Stimulated activated naive CD4-positive, alpha-beta T cell (primary cell): Measurements from ENCODE around the gene MSMB.
"Not testable (repeated sequence)": the region's sequence is repeated elsewhere in the genome, so short reads cannot be mapped to it uniquely, and the experiment has no call there.

ENCODE experiments used
- DNase-seq, 6 experiments: peaks; one replicate each; lab custom pipeline; 2025; lab: John Stamatoyannopoulos, UW

The MSMB gene

GRCh38 chr10:46069771-46070463 is 23.8 kb upstream of the MSMB start:
- DNase-seq: no peak

GRCh38 chr10:46068905-46069304 is 22.8 kb upstream of the MSMB start:
- DNase-seq: no peak

DNA sequence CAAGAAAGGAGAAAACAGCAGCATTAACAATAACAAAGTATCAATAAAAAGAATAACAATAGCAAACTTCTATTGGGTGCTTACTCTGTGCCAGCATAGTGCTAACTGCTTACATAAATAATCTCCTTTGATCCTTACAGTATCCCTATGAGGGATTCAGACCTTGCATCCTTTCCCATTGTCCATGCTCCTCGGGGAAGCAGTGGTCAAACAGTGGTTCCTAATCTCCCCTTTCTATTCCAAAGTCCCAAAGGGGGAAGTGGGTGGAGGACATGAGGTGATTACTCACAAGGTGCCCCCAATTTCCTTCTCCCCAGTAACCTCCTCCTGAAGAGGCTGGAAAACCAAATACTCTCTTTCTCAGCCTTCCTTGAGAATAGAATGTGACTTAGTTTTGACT is 22.0 kb upstream of the MSMB start:
- no peak for DNase-seq

DNA sequence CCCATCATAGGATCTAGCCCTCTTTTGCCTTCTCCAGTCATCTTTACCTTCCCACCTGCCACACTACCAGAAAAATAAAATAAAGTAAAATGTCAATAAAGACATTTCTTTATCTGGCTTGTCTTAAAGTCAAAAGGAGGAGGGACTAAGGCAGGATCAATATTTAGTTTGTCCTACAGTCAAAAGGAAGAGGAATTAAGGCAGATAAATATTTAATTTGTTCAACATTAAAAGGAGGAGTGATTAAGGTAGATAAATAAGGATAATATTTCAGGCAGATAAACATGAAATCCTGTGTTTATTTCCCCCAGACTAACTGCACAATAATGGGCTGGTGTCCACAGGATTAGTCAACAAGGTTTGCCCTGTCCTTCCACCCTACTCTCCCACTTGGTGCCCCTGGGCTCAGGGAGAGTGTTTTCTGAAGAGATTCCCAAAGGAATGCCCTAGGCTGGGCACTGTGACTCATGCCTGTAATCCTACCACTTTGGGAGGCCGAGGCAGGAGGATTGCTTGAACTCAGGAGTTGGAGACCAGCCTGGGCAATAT is 18.3 kb upstream of the MSMB start:
- no peak for DNase-seq

DNA sequence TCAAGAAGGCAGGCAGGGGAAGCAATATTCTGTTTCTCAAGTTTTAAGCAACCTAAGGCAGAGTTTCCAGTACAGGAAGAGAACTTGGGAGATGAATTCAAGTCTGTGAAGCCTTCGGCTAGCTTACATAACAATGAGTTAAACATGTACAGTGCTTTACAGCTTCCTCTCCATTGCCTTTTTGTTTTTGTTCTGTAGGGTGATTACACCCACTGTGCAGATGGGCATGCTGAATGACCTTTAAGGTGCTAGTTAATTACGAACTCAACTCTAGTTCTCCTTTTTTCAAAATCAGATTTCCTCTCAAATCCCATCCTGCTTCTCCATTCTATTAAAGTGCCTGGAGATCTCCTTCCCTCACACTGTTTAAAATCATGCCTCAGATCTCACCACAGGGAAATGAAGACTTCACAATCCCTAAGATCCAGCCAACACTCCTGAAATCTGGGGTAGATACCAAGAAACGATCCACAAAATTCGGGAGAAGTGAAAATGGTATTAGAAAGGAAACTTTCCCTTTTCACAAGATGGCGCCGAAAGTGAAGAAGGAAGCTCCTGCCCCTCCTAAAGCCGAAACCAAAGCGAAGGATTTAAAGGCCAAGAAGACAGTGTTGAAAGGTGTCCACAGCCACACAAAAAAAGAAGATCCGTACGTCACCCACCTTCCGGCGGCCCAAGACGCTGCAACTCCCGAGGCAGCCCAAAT is 16.8 kb upstream of the MSMB start:
- no peak for DNase-seq

GRCh38 chr10:46060706-46061105 is 14.6 kb upstream of the MSMB start:
- no peak for DNase-seq

DNA sequence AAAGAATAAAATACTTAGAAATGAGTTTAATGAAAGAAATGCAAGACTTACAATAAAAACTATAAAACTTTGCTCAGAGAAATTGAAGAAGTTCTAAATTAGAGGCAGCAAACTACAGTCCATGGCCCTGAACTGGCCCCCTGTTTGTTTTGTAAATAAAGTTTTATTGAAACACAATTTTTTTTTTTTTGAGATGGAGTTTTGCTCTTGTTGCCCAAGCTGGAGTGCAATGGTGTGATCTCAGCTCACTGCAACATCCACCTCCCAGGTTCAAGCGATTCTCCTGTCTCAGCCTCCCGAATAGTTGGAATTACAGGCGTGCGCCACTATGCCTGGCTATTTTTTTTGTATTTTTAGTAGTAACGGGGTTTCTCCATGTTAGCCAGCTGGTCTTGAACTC is 11.9 kb upstream of the MSMB start:
- not testable (repeated sequence) for DNase-seq

- DNase-seq: no peak
Observed at GRCh38 chr10:46057038-46057437, 11.0 kb upstream of the MSMB start.

- no peak for DNase-seq
Observed at GRCh38 chr10:46055771-46056170, 9.7 kb upstream of the MSMB start.

DNA sequence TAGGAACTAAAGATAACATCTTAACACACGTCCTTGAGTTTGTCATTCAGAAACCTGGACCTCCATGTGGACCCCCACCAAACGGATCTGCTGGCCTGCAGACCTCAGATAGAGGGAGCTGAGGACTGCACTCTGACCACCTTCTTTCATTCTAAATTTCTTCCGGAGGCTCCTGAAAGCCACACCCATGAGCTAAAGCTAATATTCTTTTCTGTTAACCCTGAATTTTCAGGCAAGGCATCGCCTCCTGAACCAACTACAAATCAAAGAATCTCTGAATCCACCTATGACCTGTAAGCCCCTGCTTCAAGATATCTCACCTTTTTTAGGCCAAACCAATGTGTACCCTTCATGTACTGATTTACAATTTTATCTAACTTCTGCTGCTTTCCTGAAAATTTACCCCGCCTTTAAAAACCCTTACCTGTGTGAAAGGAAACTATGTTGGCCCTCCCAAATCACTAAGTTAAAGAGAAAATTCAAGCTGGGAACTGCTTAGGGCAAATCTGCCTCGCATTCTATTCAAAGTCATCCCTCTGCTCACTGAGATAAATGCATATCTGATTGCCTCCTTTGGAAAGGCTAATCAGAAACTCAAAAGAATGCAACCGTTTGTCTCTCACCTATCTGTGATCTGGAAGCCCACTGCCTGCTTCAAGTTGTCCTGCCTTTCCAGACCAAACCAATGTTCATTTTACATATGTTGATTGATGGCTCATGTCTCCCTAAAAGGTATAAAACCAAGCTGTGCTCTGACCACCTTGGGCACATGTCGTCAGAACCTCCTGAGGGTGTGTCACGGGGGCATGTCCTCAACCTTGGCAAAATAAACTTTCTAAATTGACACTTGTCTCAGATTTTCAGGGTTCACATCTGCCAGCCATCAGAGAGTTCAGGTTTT is 7.7 kb upstream of the MSMB start:
- no peak for DNase-seq

DNA sequence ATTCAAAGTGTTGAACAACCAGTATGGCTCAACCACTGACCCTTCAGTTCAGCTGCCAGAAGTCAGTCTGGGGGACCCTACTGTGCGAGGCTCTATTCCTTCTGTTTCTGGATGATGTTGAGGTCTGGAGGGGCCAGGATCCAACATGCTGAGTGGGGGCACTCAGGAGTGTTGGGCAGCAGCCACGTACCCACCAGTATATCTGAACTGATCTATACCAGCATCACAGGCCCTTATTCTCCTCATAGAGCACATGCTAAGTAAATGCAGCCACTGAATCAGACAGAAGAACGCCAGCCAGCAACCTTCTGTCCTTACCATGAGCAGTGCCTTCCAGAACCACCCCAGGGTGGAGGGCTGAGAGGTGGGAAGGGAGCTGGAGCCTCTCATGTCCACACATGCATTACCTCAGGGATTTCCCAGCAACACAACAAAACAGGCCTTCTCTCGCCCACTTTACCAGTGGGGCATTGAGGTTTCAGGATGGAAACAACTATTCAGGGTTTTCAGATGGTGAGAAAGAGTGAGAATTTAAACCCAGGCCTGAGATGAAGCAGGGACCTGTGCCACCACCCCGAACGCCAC is 6.8 kb upstream of the MSMB start:
- DNase-seq: no peak

- DNase-seq: no peak
Observed at GRCh38 chr10:46052057-46052790, 6.2 kb upstream of the MSMB start.

- no peak for DNase-seq
Observed at GRCh38 chr10:46050941-46051623, 5.0 kb upstream of the MSMB start.

GRCh38 chr10:46049497-46049831 is 3.4 kb upstream of the MSMB start:
- DNase-seq: not testable (repeated sequence)

DNA sequence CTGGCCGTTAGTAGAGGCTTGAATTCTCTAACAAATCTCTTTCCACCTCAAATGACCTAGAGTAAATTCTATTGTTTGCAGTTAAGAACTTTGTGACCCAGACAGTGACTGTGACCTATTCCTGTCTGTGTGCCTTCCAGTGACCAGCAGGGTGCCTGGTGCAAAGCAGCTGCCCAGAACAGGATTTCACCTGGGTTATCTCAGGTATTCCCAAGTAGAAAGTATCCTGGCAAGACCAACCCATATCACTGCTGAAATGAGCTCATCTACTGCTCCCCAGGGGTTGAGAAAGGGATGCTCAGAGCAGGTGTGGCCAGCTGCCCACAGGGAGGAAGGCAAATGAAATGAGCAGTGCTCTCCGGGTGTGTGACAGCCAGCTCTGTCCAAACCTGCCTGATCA is 2.1 kb upstream of the MSMB start:
- DNase-seq: no peak

DNA sequence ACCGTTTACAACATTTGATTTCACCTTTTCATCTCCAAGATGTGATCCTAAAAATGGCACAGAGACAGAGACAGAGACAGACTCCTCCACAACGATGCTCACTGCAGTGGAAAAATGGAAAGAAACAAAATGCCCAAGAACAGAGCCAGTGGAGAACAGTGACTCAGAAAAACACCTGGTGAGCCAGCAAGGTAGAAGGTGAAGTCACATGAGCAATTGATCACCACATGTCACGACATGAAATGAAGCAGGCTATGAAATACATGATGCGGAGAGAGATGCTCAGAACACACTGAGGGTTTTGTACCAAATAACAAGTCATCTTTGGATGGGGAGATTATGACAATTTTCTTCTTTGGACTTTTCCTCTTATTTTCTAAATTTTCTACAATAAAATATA is 3.5 kb downstream of the MSMB start:
- no peak for DNase-seq

DNA sequence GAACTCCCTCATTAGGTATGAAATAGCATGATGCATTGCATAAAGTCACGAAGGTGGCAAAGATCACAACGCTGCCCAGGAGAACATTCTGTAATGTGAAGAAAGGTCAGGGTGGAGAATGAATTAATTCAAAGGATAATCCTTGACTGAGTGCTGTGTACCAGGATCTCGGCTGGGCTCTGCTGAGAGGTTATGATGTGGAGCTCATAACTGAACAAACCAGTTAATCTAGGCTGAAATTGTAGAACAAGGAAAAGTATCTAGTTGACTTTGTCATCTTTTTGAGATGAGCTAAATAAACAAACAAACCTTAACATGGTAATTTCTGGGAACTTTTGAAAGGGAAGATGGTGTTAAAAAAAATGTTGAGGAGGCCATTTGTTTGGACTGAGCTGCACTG is 6.1 kb downstream of the MSMB start:
- DNase-seq: no peak

DNA sequence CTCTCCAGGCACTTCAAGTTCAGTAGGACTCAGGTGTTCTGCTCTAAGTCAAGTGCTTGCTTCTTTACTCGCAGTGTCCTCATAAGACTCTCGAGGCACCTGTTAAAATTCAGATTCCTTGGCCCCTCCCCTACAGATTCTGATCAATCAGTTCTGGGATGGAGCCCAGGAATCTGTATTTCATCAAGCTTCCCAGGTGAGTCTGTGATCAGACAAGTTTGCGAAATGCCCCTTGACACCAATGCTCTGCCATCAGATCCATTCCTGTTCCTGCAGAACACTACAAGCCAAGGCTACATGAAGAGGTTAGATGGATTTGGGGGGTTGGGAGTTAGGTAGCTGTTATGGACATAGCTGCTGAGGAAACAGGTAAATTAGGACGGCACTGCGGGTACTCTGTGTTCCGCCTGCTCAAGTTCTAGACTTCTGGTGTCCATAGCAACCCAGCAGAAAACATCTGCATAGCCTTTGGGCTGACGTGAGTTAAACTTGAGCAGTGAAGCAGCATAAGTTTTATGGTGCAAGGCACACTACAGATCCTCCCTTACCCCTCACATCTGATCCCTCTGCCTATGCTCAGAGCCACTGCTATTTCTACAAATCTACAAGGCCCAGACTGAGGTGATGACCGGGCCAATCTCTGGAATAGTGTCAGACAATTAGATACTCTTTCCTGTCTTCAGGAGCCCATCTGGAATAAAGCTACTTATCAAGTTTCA is 8.8 kb downstream of the MSMB start:
- no peak for DNase-seq

- no peak for DNase-seq
Observed at GRCh38 chr10:46035923-46036849, 9.9 kb downstream of the MSMB start.
